WI38 (cell line): Measurements from ENCODE around the gene DLX3.

ENCODE experiments used
- H3K4me3 ChIP-seq: 2 replicates; pipeline ENCODE4 v1.5.1; 2011; ENCODE audit warnings: low read depth, mild to moderate bottlenecking, control low read depth, low read length
- TF ChIP-seq, protein P1 (sequence below): IDR thresholded peaks from 2 replicates; pipeline ENCODE4 v1.5.1; 2012; ENCODE audit warnings: low read depth, mild to moderate bottlenecking, control low read depth, low read length

Gene DLX3

GRCh38 chr17:49985310-49985990 lies 9.6 kb downstream of the DLX3 start:
- TF ChIP-seq, protein P1, sequence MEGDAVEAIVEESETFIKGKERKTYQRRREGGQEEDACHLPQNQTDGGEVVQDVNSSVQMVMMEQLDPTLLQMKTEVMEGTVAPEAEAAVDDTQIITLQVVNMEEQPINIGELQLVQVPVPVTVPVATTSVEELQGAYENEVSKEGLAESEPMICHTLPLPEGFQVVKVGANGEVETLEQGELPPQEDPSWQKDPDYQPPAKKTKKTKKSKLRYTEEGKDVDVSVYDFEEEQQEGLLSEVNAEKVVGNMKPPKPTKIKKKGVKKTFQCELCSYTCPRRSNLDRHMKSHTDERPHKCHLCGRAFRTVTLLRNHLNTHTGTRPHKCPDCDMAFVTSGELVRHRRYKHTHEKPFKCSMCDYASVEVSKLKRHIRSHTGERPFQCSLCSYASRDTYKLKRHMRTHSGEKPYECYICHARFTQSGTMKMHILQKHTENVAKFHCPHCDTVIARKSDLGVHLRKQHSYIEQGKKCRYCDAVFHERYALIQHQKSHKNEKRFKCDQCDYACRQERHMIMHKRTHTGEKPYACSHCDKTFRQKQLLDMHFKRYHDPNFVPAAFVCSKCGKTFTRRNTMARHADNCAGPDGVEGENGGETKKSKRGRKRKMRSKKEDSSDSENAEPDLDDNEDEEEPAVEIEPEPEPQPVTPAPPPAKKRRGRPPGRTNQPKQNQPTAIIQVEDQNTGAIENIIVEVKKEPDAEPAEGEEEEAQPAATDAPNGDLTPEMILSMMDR = no peak
- no peak overlapping the region for H3K4me3 ChIP-seq

- H3K4me3 ChIP-seq = no peak overlapping the region
- TF ChIP-seq, protein P1 = no peak
Observed at GRCh38 chr17:49984776-49985175, 10.2 kb downstream of the DLX3 start.

DNA sequence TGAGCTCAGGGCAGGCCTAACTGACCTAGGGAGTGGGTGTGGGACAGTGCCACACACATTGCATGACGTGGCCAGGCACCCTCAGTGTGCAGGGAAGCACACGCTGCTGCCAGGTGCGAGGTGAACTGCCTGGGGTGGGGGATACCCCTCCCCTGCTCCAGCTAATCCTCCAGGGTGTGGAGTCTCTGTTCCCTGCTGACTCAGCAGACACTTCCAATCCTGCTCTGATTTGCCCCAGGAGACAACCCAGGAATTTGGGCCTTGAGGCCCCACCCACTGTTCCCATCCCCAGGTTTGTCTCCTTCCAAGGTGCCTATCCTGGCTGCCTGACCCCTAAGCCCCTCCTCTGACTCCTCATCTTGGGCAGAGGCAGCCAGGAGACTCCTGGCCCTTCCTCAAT lies 10.7 kb downstream of the DLX3 start:
- no peak overlapping the region for H3K4me3 ChIP-seq
- TF ChIP-seq, protein P1 = no peak

- H3K4me3 ChIP-seq = no peak overlapping the region
- TF ChIP-seq, protein P1 = no peak
Observed at GRCh38 chr17:49980703-49981197, 14.3 kb downstream of the DLX3 start.

- TF ChIP-seq, protein P1 = no peak
- H3K4me3 ChIP-seq = no peak overlapping the region
Observed at GRCh38 chr17:49979748-49980479, 15.1 kb downstream of the DLX3 start.

DNA sequence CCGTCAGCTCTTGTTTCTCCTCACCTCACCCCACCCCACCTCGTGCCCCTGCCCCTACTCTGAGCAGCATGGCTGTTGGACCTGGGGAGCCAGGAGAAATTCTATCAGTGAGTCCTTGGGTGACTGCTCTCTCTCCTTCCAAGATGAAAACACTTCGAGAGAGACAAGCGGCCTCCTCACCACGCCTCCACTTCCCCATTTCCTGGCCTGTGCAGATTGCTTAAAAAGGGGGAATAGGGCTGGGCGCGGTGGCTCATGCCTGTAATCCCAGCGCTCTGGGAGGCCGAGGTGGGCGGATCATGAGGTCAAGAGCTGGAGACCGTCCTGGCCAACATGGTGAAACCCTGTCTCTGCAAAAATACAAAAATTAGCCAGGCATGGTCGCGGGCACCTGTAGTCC lies 16.5 kb downstream of the DLX3 start:
- TF ChIP-seq, protein P1 = no peak
- H3K4me3 ChIP-seq = no peak overlapping the region
